Measurements from ENCODE around the gene ENAH.

GRCh38 chr1:225677350-225678124 is 24.6 kb upstream of the ENAH start:
- TF ChIP-seq POLR2AphosphoS5 (IDR thresholded peaks at IDR 0.05; ENCODE audit: borderline replicate concordance, low read depth, low read length) = no peak
- no peak for TF ChIP-seq EZH2 (IDR thresholded peaks at IDR 0.05)
- TF ChIP-seq FOXP2 (optimal IDR thresholded peaks at IDR 0.05; ENCODE audit: control extremely low read depth, extremely low read length, insufficient read depth) = no peak

All from SK-N-MC (cell line).